ENCODE measurements around the gene XRCC1.

The XRCC1 gene

GRCh38 chr19:43572171-43572588, 3.1 kb downstream of the XRCC1 start (continued):
- no peak for TF ChIP-seq ZNF571 (tag by site-specific recombination; IDR thresholded peaks at IDR 0.05)
- TF ChIP-seq ZNF449 (tag by site-specific recombination; IDR thresholded peaks at IDR 0.05), result peak; percentile 60; the same call in 1 of the 2 replicates
- TF ChIP-seq, protein P1, sequence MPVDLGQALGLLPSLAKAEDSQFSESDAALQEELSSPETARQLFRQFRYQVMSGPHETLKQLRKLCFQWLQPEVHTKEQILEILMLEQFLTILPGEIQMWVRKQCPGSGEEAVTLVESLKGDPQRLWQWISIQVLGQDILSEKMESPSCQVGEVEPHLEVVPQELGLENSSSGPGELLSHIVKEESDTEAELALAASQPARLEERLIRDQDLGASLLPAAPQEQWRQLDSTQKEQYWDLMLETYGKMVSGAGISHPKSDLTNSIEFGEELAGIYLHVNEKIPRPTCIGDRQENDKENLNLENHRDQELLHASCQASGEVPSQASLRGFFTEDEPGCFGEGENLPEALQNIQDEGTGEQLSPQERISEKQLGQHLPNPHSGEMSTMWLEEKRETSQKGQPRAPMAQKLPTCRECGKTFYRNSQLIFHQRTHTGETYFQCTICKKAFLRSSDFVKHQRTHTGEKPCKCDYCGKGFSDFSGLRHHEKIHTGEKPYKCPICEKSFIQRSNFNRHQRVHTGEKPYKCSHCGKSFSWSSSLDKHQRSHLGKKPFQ (tag by site-specific recombination; IDR thresholded peaks at IDR 0.05), result no peak
- TF ChIP-seq ZNF585B (tag by site-specific recombination; IDR thresholded peaks at IDR 0.05), result peak; percentile 39
- TF ChIP-seq ATF2 (tag by site-specific recombination; IDR thresholded peaks at IDR 0.05; ENCODE audit: low read depth), result peak; percentile 94
- peak; percentile 80 for TF ChIP-seq SP7 (tag by site-specific recombination; IDR thresholded peaks at IDR 0.05)
- TF ChIP-seq ZNF843 (tag by site-specific recombination; IDR thresholded peaks at IDR 0.05), result peak; percentile 87
- peak; percentile 72 for TF ChIP-seq PRDM10 (tag by site-specific recombination; IDR thresholded peaks at IDR 0.05)
- TF ChIP-seq ZNF561 (tag by site-specific recombination; IDR thresholded peaks at IDR 0.05; ENCODE audit: borderline replicate concordance), result peak; percentile 80
- peak; percentile 99 for TF ChIP-seq ZNF366 (tag by site-specific recombination; conservative IDR thresholded peaks at IDR 0.05)
- TF ChIP-seq ZNF398 (tag by site-specific recombination; IDR thresholded peaks at IDR 0.05), result peak; percentile 78
- TF ChIP-seq, protein P2, sequence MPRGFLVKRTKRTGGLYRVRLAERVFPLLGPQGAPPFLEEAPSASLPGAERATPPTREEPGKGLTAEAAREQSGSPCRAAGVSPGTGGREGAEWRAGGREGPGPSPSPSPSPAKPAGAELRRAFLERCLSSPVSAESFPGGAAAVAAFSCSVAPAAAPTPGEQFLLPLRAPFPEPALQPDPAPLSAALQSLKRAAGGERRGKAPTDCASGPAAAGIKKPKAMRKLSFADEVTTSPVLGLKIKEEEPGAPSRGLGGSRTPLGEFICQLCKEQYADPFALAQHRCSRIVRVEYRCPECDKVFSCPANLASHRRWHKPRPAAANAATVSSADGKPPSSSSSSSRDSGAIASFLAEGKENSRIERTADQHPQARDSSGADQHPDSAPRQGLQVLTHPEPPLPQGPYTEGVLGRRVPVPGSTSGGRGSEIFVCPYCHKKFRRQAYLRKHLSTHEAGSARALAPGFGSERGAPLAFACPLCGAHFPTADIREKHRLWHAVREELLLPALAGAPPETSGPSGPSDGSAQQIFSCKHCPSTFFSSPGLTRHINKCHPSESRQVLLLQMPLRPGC (tag by site-specific recombination; IDR thresholded peaks at IDR 0.05), result peak; percentile 96
- TF ChIP-seq, protein P3, sequence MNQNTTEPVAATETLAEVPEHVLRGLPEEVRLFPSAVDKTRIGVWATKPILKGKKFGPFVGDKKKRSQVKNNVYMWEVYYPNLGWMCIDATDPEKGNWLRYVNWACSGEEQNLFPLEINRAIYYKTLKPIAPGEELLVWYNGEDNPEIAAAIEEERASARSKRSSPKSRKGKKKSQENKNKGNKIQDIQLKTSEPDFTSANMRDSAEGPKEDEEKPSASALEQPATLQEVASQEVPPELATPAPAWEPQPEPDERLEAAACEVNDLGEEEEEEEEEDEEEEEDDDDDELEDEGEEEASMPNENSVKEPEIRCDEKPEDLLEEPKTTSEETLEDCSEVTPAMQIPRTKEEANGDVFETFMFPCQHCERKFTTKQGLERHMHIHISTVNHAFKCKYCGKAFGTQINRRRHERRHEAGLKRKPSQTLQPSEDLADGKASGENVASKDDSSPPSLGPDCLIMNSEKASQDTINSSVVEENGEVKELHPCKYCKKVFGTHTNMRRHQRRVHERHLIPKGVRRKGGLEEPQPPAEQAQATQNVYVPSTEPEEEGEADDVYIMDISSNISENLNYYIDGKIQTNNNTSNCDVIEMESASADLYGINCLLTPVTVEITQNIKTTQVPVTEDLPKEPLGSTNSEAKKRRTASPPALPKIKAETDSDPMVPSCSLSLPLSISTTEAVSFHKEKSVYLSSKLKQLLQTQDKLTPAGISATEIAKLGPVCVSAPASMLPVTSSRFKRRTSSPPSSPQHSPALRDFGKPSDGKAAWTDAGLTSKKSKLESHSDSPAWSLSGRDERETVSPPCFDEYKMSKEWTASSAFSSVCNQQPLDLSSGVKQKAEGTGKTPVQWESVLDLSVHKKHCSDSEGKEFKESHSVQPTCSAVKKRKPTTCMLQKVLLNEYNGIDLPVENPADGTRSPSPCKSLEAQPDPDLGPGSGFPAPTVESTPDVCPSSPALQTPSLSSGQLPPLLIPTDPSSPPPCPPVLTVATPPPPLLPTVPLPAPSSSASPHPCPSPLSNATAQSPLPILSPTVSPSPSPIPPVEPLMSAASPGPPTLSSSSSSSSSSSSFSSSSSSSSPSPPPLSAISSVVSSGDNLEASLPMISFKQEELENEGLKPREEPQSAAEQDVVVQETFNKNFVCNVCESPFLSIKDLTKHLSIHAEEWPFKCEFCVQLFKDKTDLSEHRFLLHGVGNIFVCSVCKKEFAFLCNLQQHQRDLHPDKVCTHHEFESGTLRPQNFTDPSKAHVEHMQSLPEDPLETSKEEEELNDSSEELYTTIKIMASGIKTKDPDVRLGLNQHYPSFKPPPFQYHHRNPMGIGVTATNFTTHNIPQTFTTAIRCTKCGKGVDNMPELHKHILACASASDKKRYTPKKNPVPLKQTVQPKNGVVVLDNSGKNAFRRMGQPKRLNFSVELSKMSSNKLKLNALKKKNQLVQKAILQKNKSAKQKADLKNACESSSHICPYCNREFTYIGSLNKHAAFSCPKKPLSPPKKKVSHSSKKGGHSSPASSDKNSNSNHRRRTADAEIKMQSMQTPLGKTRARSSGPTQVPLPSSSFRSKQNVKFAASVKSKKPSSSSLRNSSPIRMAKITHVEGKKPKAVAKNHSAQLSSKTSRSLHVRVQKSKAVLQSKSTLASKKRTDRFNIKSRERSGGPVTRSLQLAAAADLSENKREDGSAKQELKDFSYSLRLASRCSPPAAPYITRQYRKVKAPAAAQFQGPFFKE (tag by site-specific recombination; IDR thresholded peaks at IDR 0.05; ENCODE audit: borderline replicate concordance), result no peak
- TF ChIP-seq GLI4 (tag by site-specific recombination; IDR thresholded peaks at IDR 0.05), result no peak
- TF ChIP-seq GFI1B (tag by site-specific recombination; IDR thresholded peaks at IDR 0.05), result peak; percentile 95
- TF ChIP-seq KLF10 (tag by site-specific recombination; IDR thresholded peaks at IDR 0.05), result peak; percentile 86
- TF ChIP-seq FEZF1 (tag by site-specific recombination; IDR thresholded peaks at IDR 0.05), result peak; percentile 48
- peak; percentile 98 for TF ChIP-seq SCRT2 (tag by site-specific recombination; IDR thresholded peaks at IDR 0.05)
- TF ChIP-seq SP2 (tag by site-specific recombination; IDR thresholded peaks at IDR 0.05), result peak; percentile 35
- peak; percentile 88; the same call in 1 of the 2 replicates for TF ChIP-seq IKZF3 (tag by site-specific recombination; IDR thresholded peaks at IDR 0.05)

All from HEK293 (cell line).